ENCODE measurements around the gene KDM4E. TPM values are rescaled to one million over a fixed set of nuclear protein-coding genes. Genes with fewer than 3 reads are reported as not detected.

The KDM4E gene
- polyA plus RNA-seq (not detected in 3 replicates), polyA minus RNA-seq (not detected in 3 replicates)
- not detected for polyA plus RNA-seq (2011; ENCODE audit: low read depth)
- polyA plus RNA-seq (2011; cell fraction: cytosol; rRNA removed): not detected in 2 replicates
- polyA plus RNA-seq (2011; cell fraction: nucleus; rRNA removed): not detected in 2 replicates
- not detected in 2 replicates for polyA plus RNA-seq (2012; ENCODE audit: low replicate concordance)
- not detected for polyA minus RNA-seq (2011; cell fraction: cytosol; rRNA and poly(A)+ RNA removed)
- polyA minus RNA-seq (2011; cell fraction: nucleus; rRNA and poly(A)+ RNA removed): not detected in 2 replicates

DNA sequence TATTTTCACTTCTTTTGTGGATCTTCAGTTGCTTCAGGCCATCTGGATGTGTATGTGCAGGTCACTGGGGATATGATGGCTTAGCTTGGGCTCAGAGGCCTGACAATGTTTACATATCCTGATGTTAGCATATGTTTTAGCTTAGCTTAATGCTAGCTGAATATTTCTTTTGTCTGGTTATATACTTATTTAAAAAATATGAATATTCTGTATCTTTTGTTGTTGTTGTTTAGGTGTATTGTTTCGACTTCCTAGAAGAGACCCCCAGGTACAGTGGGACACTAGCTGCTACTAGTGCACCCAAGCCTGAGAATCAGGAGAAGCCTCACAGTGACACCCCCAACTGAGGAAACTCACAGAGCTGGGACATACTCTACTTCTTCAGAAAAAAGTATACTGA is at the start of gene KDM4E:
KDM4E (plus strand) TSS at position 301 of the 400 bp plus-strand sequence. CDS start 300 bp downstream, outside the sequence.
- no peak for FAIRE-seq
- no peak within 1 kb of the TSS for H3K27ac ChIP-seq (ENCODE audit: control insufficient read depth, insufficient read depth, low read length)
- H3K9me1 ChIP-seq (ENCODE audit: control insufficient read depth, extremely low read depth, insufficient read depth, low read length): no peaks in the 10 kb centered on the region
- no peaks in the 10 kb centered on the region for H3K4me1 ChIP-seq (ENCODE audit: control insufficient read depth, extremely low read depth, insufficient read depth, low read length)
- H3K36me3 ChIP-seq (ENCODE audit: control insufficient read depth in 2 of 2, extremely low read depth in 1 of 2, insufficient read depth in 2 of 2, low read length in 2 of 2): no peaks in the 10 kb centered on the region
- no peak within 1 kb of the TSS for H2AFZ ChIP-seq (ENCODE audit: control insufficient read depth, low read length)
- no peak within 1 kb of the TSS for H3K4me2 ChIP-seq (ENCODE audit: control insufficient read depth, extremely low read depth, insufficient read depth, low read depth, low read length)
- no peak within 1 kb of the TSS for H3K4me3 ChIP-seq (ENCODE audit: control insufficient read depth in 2 of 3, extremely low read depth in 1 of 3, insufficient read depth in 2 of 3, low read depth in 1 of 3, low read length in 3 of 3)
- dilution Hi-C loops (cut with MboI; ENCODE audit: extremely low pct_ligation_motif_present, low sequenced_read_pairs): no loop called here
- H3K9me3 ChIP-seq (ENCODE audit: control insufficient read depth, low read depth, low read length): no peaks in the 10 kb centered on the region
- no peak within 1 kb of the TSS for H3K9ac ChIP-seq (ENCODE audit: control insufficient read depth, extremely low read depth, insufficient read depth, low read length)
- TF ChIP-seq, protein P1, sequence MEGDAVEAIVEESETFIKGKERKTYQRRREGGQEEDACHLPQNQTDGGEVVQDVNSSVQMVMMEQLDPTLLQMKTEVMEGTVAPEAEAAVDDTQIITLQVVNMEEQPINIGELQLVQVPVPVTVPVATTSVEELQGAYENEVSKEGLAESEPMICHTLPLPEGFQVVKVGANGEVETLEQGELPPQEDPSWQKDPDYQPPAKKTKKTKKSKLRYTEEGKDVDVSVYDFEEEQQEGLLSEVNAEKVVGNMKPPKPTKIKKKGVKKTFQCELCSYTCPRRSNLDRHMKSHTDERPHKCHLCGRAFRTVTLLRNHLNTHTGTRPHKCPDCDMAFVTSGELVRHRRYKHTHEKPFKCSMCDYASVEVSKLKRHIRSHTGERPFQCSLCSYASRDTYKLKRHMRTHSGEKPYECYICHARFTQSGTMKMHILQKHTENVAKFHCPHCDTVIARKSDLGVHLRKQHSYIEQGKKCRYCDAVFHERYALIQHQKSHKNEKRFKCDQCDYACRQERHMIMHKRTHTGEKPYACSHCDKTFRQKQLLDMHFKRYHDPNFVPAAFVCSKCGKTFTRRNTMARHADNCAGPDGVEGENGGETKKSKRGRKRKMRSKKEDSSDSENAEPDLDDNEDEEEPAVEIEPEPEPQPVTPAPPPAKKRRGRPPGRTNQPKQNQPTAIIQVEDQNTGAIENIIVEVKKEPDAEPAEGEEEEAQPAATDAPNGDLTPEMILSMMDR (optimal IDR thresholded peaks at IDR 0.05 in 1 of 3, IDR thresholded peaks at IDR 0.05 in 1 of 3, conservative IDR thresholded peaks at IDR 0.05 in 1 of 3; ENCODE audit: extremely low read depth in 1 of 3, insufficient read depth in 2 of 3, low read length in 3 of 3): no peak
- no peak for TF ChIP-seq EZH2 (IDR thresholded peaks at IDR 0.05; ENCODE audit: low read length)
- H3K79me2 ChIP-seq (ENCODE audit: control insufficient read depth, insufficient read depth, low read length): no peaks in the 10 kb centered on the region
- no peaks in the 10 kb centered on the region for H4K20me1 ChIP-seq (ENCODE audit: control insufficient read depth, extremely low read depth, insufficient read depth, low read length)
- no peak for DNase-seq (ENCODE audit: low read depth, low spot score)
- no peaks in the 10 kb centered on the region for H3K27me3 ChIP-seq (ENCODE audit: control insufficient read depth, extremely low read depth, insufficient read depth, low read length)

DNA sequence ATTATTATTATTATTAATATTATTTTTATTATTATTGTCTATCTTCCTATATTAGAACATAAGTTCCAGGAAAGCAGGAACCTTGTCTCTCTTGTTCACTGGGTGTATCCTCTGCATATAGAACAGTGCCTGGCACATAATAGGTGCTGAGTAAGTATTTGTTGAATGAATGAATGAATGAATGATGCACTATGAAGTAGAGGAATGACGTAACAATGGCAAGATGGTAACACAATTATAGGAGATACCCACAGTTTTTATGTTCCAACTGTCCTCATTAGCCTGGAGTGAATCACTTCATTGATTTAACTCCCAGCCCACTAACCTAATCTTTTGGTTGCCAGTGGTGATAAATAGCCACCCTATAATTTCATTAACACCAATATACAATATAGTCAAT is 49.5 kb upstream of the KDM4E start:
- Histone ChIP-seq H3K27ac (ENCODE audit: control insufficient read depth, insufficient read depth, low read length) (no peak overlapping the region), H4K20me1 (ENCODE audit: control insufficient read depth, extremely low read depth, insufficient read depth, low read length) (no peaks in the 10 kb centered on the region), H3K4me3 (ENCODE audit: control insufficient read depth in 2 of 3, extremely low read depth in 1 of 3, insufficient read depth in 2 of 3, low read depth in 1 of 3, low read length in 3 of 3) (no peak overlapping the region), H3K4me2 (ENCODE audit: control insufficient read depth, extremely low read depth, insufficient read depth, low read depth, low read length) (no peak overlapping the region), H3K9me3 (ENCODE audit: control insufficient read depth, low read depth, low read length) (no peaks in the 10 kb centered on the region), H3K36me3 (ENCODE audit: control insufficient read depth in 2 of 2, extremely low read depth in 1 of 2, insufficient read depth in 2 of 2, low read length in 2 of 2) (peaks cover 5 to 6% of the 10 kb centered on the region in 2 experiments), H3K9ac (ENCODE audit: control insufficient read depth, extremely low read depth, insufficient read depth, low read length) (no peak overlapping the region), H3K4me1 (ENCODE audit: control insufficient read depth, extremely low read depth, insufficient read depth, low read length) (peaks cover 5% of the 10 kb centered on the region), H3K27me3 (ENCODE audit: control insufficient read depth, extremely low read depth, insufficient read depth, low read length) (no peaks in the 10 kb centered on the region), H3K79me2 (ENCODE audit: control insufficient read depth, insufficient read depth, low read length) (peaks cover 18% of the 10 kb centered on the region), H2AFZ (ENCODE audit: control insufficient read depth, low read length) (no peak overlapping the region), H3K9me1 (ENCODE audit: control insufficient read depth, extremely low read depth, insufficient read depth, low read length) (no peaks in the 10 kb centered on the region)
- no peak for DNase-seq (ENCODE audit: low read depth, low spot score)
- no peak for FAIRE-seq
- dilution Hi-C loops (cut with MboI; ENCODE audit: extremely low pct_ligation_motif_present, low sequenced_read_pairs): no loop called here
- no peak for TF ChIP-seq EZH2 (IDR thresholded peaks at IDR 0.05; ENCODE audit: low read length)
- TF ChIP-seq, protein P1 (optimal IDR thresholded peaks at IDR 0.05 in 1 of 3, IDR thresholded peaks at IDR 0.05 in 1 of 3, conservative IDR thresholded peaks at IDR 0.05 in 1 of 3; ENCODE audit: extremely low read depth in 1 of 3, insufficient read depth in 2 of 3, low read length in 3 of 3): no peak
